Caco-2 (cell line): Measurements from ENCODE around the gene LRBA. TPM values are rescaled to one million over a fixed set of nuclear protein-coding genes. Genes with fewer than 3 reads are reported as not detected.

Experiments
- BruUV-seq: library from RNA; stranded (reverse); fragments of 400-500 nt; replicated peaks from 2 replicates; lab custom pipeline; 2021; lab: Mats Ljungman, UMichigan
- CTCF ChIA-PET: fragments of 300-600 bp; sonication (Branson Sonifier 250); formaldehyde crosslinking; loops from one replicate; lab custom pipeline; 2022; ENCODE audit warnings: antibody characterized with exemption; lab: Charles Lee
- POLR2A ChIA-PET: fragments of 300-600 bp; sonication (Branson Sonifier 250); formaldehyde crosslinking; loops from one replicate; lab custom pipeline; 2022; ENCODE audit warnings: antibody characterized with exemption; lab: Charles Lee
- DNase-seq, 2 experiments: peaks; one replicate each; pipeline versions ENCODE4 v3.0.0 to v3.0.0-alpha.2; 2020 to 2022
- H3K27me3 ChIP-seq: replicated peaks from 2 replicates; pipeline ENCODE4 v1.6.0; 2011; ENCODE audit warnings: low read length; ENCODE audit not compliant: control insufficient read depth, insufficient read depth
- H3K36me3 ChIP-seq: 2 replicates; pipeline ENCODE4 v1.5.1; 2011; ENCODE audit warnings: low read length; ENCODE audit not compliant: control insufficient read depth, insufficient read depth
- H3K4me1 ChIP-seq: fragments of 250-450 bp; sonication (Bioruptor Pico); 2 replicates; pipeline ENCODE4 v1.5.1; 2020; ENCODE audit warnings: mild to moderate bottlenecking
- H3K4me3 ChIP-seq: 2 replicates; pipeline ENCODE4 v1.5.1; 2011; ENCODE audit warnings: low read depth, mild to moderate bottlenecking, control low read depth, low read length
- H3K9me3 ChIP-seq: fragments of 250-450 bp; sonication (Bioruptor Pico); 2 replicates; pipeline ENCODE4 v1.5.1; 2020; ENCODE audit warnings: mild to moderate bottlenecking, moderate library complexity
- H3K27ac Mint-ChIP-seq: one replicate; pipeline ENCODE4 v1.8.0; 2022; ENCODE audit warnings: mixed read lengths; ENCODE audit not compliant: unreplicated experiment
- H3K27me3 Mint-ChIP-seq: one replicate; pipeline ENCODE4 v1.8.0; 2022; ENCODE audit warnings: mixed read lengths; ENCODE audit not compliant: insufficient read depth, unreplicated experiment
- H3K36me3 Mint-ChIP-seq: one replicate; pipeline ENCODE4 v1.8.0; 2022; ENCODE audit warnings: mild to moderate bottlenecking, mixed read lengths; ENCODE audit not compliant: insufficient read depth, unreplicated experiment
- H3K4me1 Mint-ChIP-seq: one replicate; pipeline ENCODE4 v1.8.0; 2022; ENCODE audit warnings: low read depth, mixed read lengths; ENCODE audit not compliant: unreplicated experiment
- H3K4me3 Mint-ChIP-seq: one replicate; pipeline ENCODE4 v1.8.0; 2022; ENCODE audit warnings: mild to moderate bottlenecking, moderate library complexity, mixed read lengths; ENCODE audit not compliant: unreplicated experiment
- H3K9me3 Mint-ChIP-seq: one replicate; pipeline ENCODE4 v1.8.0; 2022; ENCODE audit warnings: mixed read lengths; ENCODE audit not compliant: unreplicated experiment
- CTCF ChIP-seq, 2 experiments: fragments of 200-600 bp in 1 of 2; IDR thresholded peaks; 1 replicate in 1 of 2; 2 replicates in 1 of 2; pipeline versions ENCODE4 v1.5.1 to v1.8.0; 2011 to 2022; ENCODE audit warnings: antibody characterized with exemption in 1 of 2, control low read depth in 1 of 2, inconsistent platforms in 1 of 2, low read depth in 1 of 2, low read length in 1 of 2, mild to moderate bottlenecking in 1 of 2, moderate library complexity in 1 of 2; ENCODE audit not compliant: insufficient read depth in 1 of 2, severe bottlenecking in 1 of 2, unreplicated experiment in 1 of 2
- intact Hi-C: fragments of 100-400 bp; cut with micrococcal nuclease; formaldehyde crosslinking; loops from one replicate; pipeline ENCODE4 v1.10.0; 2022; ENCODE audit not compliant: unreplicated experiment
- total RNA-seq: library from RNA; stranded (reverse); gene quantifications from 2 replicates; pipeline ENCODE4 v1.2.3, GENCODE V29; 2022

The LRBA gene
- total RNA-seq, 1 experiment from 2014 or later: 53.2 TPM

- Mint-ChIP-seq H3K27ac (no peak overlapping the region), H3K9me3 (no peaks in the 10 kb centered on the region), H3K36me3 (peaks cover 5% of the 10 kb centered on the region), H3K27me3 (no peaks in the 10 kb centered on the region), H3K4me3 (no peak overlapping the region), H3K4me1 (peaks cover 7% of the 10 kb centered on the region)
- no peak for DNase-seq
- no peaks in the 10 kb centered on the region for H3K9me3 ChIP-seq
- no peaks in the 10 kb centered on the region for H3K36me3 ChIP-seq
- intact Hi-C loops: no loop called here
- BruUV-seq: no TSS peak
- ChIA-PET CTCF (no interaction called here), POLR2A (no interaction called here)
- H3K4me3 ChIP-seq: no peak overlapping the region
- no peaks in the 10 kb centered on the region for H3K27me3 ChIP-seq
- no peaks in the 10 kb centered on the region for H3K4me1 ChIP-seq
- no peak for TF ChIP-seq CTCF (IDR thresholded peaks at IDR 0.05; ENCODE audit: insufficient read depth in 1 of 2, low read depth in 1 of 2, low read length in 1 of 2, severe bottlenecking in 1 of 2, unreplicated experiment in 1 of 2)
Measured at GRCh38 chr4:150236626-150237025, 778.5 kb downstream of the LRBA start.

GRCh38 chr4:150235808-150236271, 779.2 kb downstream of the LRBA start:
- DNase-seq: no peak
- Histone ChIP-seq H3K36me3 (no peaks in the 10 kb centered on the region), H3K27me3 (no peaks in the 10 kb centered on the region), H3K4me3 (no peak overlapping the region), H3K9me3 (no peaks in the 10 kb centered on the region), H3K4me1 (no peaks in the 10 kb centered on the region)
- no peak for TF ChIP-seq CTCF (IDR thresholded peaks at IDR 0.05; ENCODE audit: insufficient read depth in 1 of 2, low read depth in 1 of 2, low read length in 1 of 2, severe bottlenecking in 1 of 2, unreplicated experiment in 1 of 2)
- intact Hi-C loops: loop anchor here (2.0 kb wide), 1 partner anchor 255 kb away; no protein-coding TSS in a partner anchor
- H3K4me1 Mint-ChIP-seq: peaks cover 7% of the 10 kb centered on the region
- POLR2A ChIA-PET: no interaction called here
- BruUV-seq: no TSS peak
- H3K9me3 Mint-ChIP-seq: no peaks in the 10 kb centered on the region
- no peak overlapping the region for H3K4me3 Mint-ChIP-seq
- H3K36me3 Mint-ChIP-seq: peaks cover 5% of the 10 kb centered on the region
- CTCF ChIA-PET: no interaction called here
- H3K27ac Mint-ChIP-seq: no peak overlapping the region
- H3K27me3 Mint-ChIP-seq: no peaks in the 10 kb centered on the region

- no peak overlapping the region for H3K27ac Mint-ChIP-seq
- Histone ChIP-seq H3K9me3 (no peaks in the 10 kb centered on the region), H3K4me1 (no peaks in the 10 kb centered on the region), H3K36me3 (no peaks in the 10 kb centered on the region), H3K4me3 (no peak overlapping the region), H3K27me3 (no peaks in the 10 kb centered on the region)
- POLR2A ChIA-PET: no interaction called here
- no peak for DNase-seq
- H3K9me3 Mint-ChIP-seq: no peaks in the 10 kb centered on the region
- H3K4me1 Mint-ChIP-seq: peaks cover 7% of the 10 kb centered on the region
- CTCF ChIA-PET: no interaction called here
- no TSS peak for BruUV-seq
- H3K27me3 Mint-ChIP-seq: no peaks in the 10 kb centered on the region
- intact Hi-C loops: loop anchor here (2.0 kb wide), 1 partner anchor 255 kb away; no protein-coding TSS in a partner anchor
- no peak overlapping the region for H3K4me3 Mint-ChIP-seq
- no peak for TF ChIP-seq CTCF (IDR thresholded peaks at IDR 0.05; ENCODE audit: insufficient read depth in 1 of 2, low read depth in 1 of 2, low read length in 1 of 2, severe bottlenecking in 1 of 2, unreplicated experiment in 1 of 2)
- H3K36me3 Mint-ChIP-seq: peaks cover 5% of the 10 kb centered on the region
Measured at GRCh38 chr4:150235317-150235716, 779.8 kb downstream of the LRBA start.
